ENCODE data around the gene CACNG5. TPM values are rescaled to one million over a fixed set of nuclear protein-coding genes. Genes with fewer than 3 reads are reported as not detected.
A peak's percentile ranks its signal among the peaks of the same experiment; 100 is the strongest.

CACNG5 gene
- polyA plus RNA-seq, 1 experiment = not detected

GRCh38 chr17:66906321-66907278 lies 71.7 kb downstream of the CACNG5 start:
- Histone ChIP-seq H3K36me3 (ENCODE audit: control insufficient read depth, insufficient read depth, low read length) (no peaks in the 10 kb centered on the region), H3K27me3 (ENCODE audit: control insufficient read depth, insufficient read depth, low read length) (peaks cover 16% of the 10 kb centered on the region), H3K4me3 (ENCODE audit: low read depth, low read length) (no peak overlapping the region)
- peak; percentile 89 for TF ChIP-seq CTCF (IDR thresholded peaks at IDR 0.05; ENCODE audit: insufficient read depth, low read depth, low read length)
- no peak for DNase-seq (ENCODE audit: low read depth)
- ChIA-PET CTCF (interaction anchor here (1.3 kb wide), 1 partner anchor 10 kb away, joined by 5 read pairs; no protein-coding TSS in a partner anchor), POLR2A (no interaction called here)

DNA sequence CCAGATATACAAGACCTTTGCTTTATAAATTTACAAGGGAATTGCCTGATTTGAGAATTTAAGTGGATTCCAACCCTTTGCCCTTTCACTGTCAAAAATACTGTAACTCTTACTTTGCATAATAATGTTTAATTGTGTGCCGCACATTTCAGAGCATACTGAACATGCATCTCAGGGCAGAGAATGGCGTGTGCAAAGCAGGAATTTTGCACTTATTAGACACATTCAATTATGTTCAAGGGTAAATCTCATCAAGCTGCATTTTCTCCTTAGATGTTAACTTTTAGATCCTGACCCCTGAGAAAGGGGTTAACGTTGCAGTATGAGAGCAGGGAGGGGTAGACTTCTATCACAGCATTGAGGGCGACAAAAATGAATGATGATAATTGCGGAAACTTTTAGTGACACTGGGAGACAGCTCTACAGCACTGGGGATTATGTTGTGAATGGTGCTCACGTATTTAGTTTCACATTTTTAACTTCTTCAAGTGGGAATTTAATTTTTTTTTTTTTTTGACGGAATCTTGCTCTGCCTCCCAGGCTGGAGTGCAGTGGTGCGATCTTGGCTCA lies 75.0 kb downstream of the CACNG5 start:
- H3K36me3 ChIP-seq (ENCODE audit: control insufficient read depth, insufficient read depth, low read length) = no peaks in the 10 kb centered on the region
- TF ChIP-seq CTCF (IDR thresholded peaks at IDR 0.05; ENCODE audit: insufficient read depth, low read depth, low read length) = no peak
- CTCF ChIA-PET = interaction anchor here (0.6 to 1.5 kb wide), 2 partner anchors 9 to 29 kb away, joined by 3 to 4 read pairs; no protein-coding TSS in a partner anchor
- no peak for DNase-seq (ENCODE audit: low read depth)
- POLR2A ChIA-PET = no interaction called here
- peaks cover 15% of the 10 kb centered on the region for H3K27me3 ChIP-seq (ENCODE audit: control insufficient read depth, insufficient read depth, low read length)
- no peak overlapping the region for H3K4me3 ChIP-seq (ENCODE audit: low read depth, low read length)

DNA sequence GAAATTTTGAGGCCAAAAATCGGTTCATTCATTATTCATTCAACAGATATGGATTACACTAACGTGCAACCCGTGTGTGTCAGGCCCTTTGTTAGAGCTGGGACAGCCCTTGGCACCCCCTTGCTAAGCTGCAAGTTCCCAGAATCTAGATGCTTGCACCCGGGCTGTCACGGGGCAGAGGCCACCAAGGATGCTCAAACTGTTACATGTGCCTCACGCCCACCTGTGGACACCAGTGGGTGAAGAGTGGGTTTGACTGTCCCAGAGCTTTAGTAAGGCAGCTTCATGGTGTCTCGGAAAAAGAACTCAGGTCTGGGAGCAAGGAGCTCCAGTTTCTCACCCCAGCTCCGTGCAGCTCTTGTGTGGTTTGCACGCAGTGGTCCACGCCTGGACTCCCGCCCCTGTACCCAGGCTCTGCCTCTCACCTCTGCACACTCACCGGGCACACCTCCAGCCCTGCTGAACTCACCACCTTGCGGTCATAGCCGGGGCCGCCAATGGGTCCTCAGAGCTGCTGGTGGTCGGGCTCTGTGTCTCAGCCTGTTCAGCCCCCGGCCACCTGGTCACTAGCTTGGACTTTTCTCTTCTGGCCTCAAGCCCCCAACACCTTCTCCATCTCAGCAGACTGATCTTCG lies 75.9 kb downstream of the CACNG5 start:
- no peak for TF ChIP-seq CTCF (IDR thresholded peaks at IDR 0.05; ENCODE audit: insufficient read depth, low read depth, low read length)
- no peak overlapping the region for H3K4me3 ChIP-seq (ENCODE audit: low read depth, low read length)
- POLR2A ChIA-PET = no interaction called here
- CTCF ChIA-PET = interaction anchor here (0.6 to 0.9 kb wide), 2 partner anchors 28 to 710 kb away, joined by 3 read pairs; no protein-coding TSS in a partner anchor
- no peaks in the 10 kb centered on the region for H3K36me3 ChIP-seq (ENCODE audit: control insufficient read depth, insufficient read depth, low read length)
- DNase-seq (ENCODE audit: low read depth) = no peak
- H3K27me3 ChIP-seq (ENCODE audit: control insufficient read depth, insufficient read depth, low read length) = peaks cover 13% of the 10 kb centered on the region

DNA sequence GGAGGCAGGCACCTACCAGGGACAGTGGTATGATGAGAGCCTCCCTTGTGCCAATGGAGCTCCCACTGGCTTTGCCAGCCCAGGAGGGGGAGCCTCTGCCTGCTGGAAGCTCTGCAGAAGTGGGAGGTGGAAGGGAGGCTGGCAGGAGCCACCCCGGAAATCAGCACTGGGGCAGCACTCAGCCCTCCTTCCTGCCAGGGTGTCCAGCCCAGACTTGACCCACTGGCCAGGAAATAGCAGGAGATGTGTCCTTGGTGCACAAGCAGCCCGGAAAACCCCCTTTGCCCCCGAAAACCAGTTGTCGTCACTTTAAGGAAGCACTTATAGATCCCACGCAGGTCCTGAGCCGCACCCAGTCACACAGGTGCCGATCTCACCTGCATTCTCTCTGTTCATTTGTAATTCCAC lies 80.3 kb downstream of the CACNG5 start:
- peaks cover 17% of the 10 kb centered on the region for H3K27me3 ChIP-seq (ENCODE audit: control insufficient read depth, insufficient read depth, low read length)
- CTCF ChIA-PET = interaction anchor here (1.0 to 1.3 kb wide), 2 partner anchors 10 to 243 kb away, joined by 3 to 4 read pairs; no protein-coding TSS in a partner anchor
- POLR2A ChIA-PET = no interaction called here
- H3K4me3 ChIP-seq (ENCODE audit: low read depth, low read length) = no peak overlapping the region
- TF ChIP-seq CTCF (IDR thresholded peaks at IDR 0.05; ENCODE audit: insufficient read depth, low read depth, low read length) = peak; percentile 38; the same call in 1 of the 2 replicates
- DNase-seq (ENCODE audit: low read depth) = no peak
- no peaks in the 10 kb centered on the region for H3K36me3 ChIP-seq (ENCODE audit: control insufficient read depth, insufficient read depth, low read length)

- Histone ChIP-seq H3K36me3 (ENCODE audit: control insufficient read depth, insufficient read depth, low read length) (no peaks in the 10 kb centered on the region), H3K4me3 (ENCODE audit: low read depth, low read length) (no peak overlapping the region), H3K27me3 (ENCODE audit: control insufficient read depth, insufficient read depth, low read length) (peaks cover 19% of the 10 kb centered on the region)
- no peak for DNase-seq (ENCODE audit: low read depth)
- ChIA-PET POLR2A (no interaction called here), CTCF (no interaction called here)
- TF ChIP-seq CTCF (IDR thresholded peaks at IDR 0.05; ENCODE audit: insufficient read depth, low read depth, low read length) = no peak
Observed at GRCh38 chr17:66915792-66916191, 80.9 kb downstream of the CACNG5 start.

Data from BJ (cell line).